ENCODE measurements around the gene ARHGEF12. TPM values are rescaled to one million over a fixed set of nuclear protein-coding genes. Genes with fewer than 3 reads are reported as not detected.
A peak's percentile ranks its signal among the peaks of the same experiment; 100 is the strongest.

ARHGEF12 gene
- total and polyA plus RNA-seq, 4 donors, result 19.0 to 243 (median 55.6) TPM

GRCh38 chr11:120350637-120351036 is 14.4 kb downstream of the ARHGEF12 start:
- H3K4me1 ChIP-seq (ENCODE audit: control insufficient read depth in 5 of 5, insufficient read depth in 5 of 5, low read length in 5 of 5), result peaks cover 14 to 55% (median 33%) of the 10 kb centered on the region in 5 donors
- H3K4me3 ChIP-seq, result no peak overlapping the region
- H3K9me3 ChIP-seq (ENCODE audit: control insufficient read depth in 4 of 4, insufficient read depth in 3 of 4, low read length in 3 of 4), result no peaks in the 10 kb centered on the region
- no peak overlapping the region for H3K27ac ChIP-seq (ENCODE audit: low read depth in 1 of 2, low read length in 1 of 2)
- no peak overlapping the region for H3K9ac ChIP-seq (ENCODE audit: insufficient read depth in 1 of 2, low read length in 2 of 2)
- no peaks in the 10 kb centered on the region for H3K36me3 ChIP-seq (ENCODE audit: control insufficient read depth in 4 of 4, insufficient read depth in 4 of 4, low read length in 4 of 4)
- DNase-seq (no peak), ATAC-seq (ENCODE audit: insufficient read depth, low FRiP score) (no peak)
- no peaks in the 10 kb centered on the region for H3K27me3 ChIP-seq (ENCODE audit: control insufficient read depth in 3 of 3, insufficient read depth in 3 of 3, low read length in 2 of 3)
- no peak for TF ChIP-seq CTCF (IDR thresholded peaks at IDR 0.05; ENCODE audit: control extremely low read depth, extremely low read depth)

- ATAC-seq (ENCODE audit: insufficient read depth, low FRiP score), result no peak
- Histone ChIP-seq H3K4me3 (no peak overlapping the region), H3K27me3 (ENCODE audit: control insufficient read depth in 3 of 3, insufficient read depth in 3 of 3, low read length in 2 of 3) (no peaks in the 10 kb centered on the region), H3K27ac (ENCODE audit: low read depth in 1 of 2, low read length in 1 of 2) (no peak overlapping the region), H3K4me1 (ENCODE audit: control insufficient read depth in 5 of 5, insufficient read depth in 5 of 5, low read length in 5 of 5) (peaks cover 12 to 41% (median 27%) of the 10 kb centered on the region in 5 donors), H3K36me3 (ENCODE audit: control insufficient read depth in 4 of 4, insufficient read depth in 4 of 4, low read length in 4 of 4) (no peaks in the 10 kb centered on the region), H3K9me3 (ENCODE audit: control insufficient read depth in 4 of 4, insufficient read depth in 3 of 4, low read length in 3 of 4) (no peaks in the 10 kb centered on the region), H3K9ac (ENCODE audit: insufficient read depth in 1 of 2, low read length in 2 of 2) (no peak overlapping the region)
- 65 to 78% methylated on average over 6 of the region's 6 CpGs for WGBS, 2 donors
- DNase-seq, result no peak
- TF ChIP-seq CTCF (IDR thresholded peaks at IDR 0.05; ENCODE audit: control extremely low read depth, extremely low read depth), result no peak
Measured at GRCh38 chr11:120352405-120352804, 16.2 kb downstream of the ARHGEF12 start.

DNA sequence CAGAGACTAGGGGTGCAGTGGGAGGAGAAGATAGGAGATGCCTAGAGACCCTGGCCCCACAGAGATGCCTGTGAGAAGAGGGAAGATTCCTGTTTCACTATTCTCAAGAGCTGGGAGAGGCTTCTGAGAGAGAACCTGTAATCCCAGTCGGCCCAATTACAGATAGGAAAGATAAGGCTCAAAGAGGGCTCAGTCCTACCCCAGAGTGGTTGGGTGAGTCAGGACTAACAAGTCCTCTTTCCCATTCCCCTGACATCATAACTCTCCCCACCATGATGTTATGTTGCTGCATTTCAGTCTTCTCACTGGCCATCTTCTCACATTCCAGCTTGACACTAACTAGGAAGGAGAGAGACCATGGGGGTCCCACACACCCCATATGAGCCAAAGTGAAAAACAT is 17.9 kb downstream of the ARHGEF12 start:
- no peaks in the 10 kb centered on the region for H3K36me3 ChIP-seq (ENCODE audit: control insufficient read depth in 4 of 4, insufficient read depth in 4 of 4, low read length in 4 of 4)
- H3K4me3 ChIP-seq, result no peak overlapping the region
- no peak for TF ChIP-seq CTCF (IDR thresholded peaks at IDR 0.05; ENCODE audit: control extremely low read depth, extremely low read depth)
- WGBS, 2 donors, result 57 to 73% methylated on average over 1 of the region's 1 CpG
- ATAC-seq (ENCODE audit: insufficient read depth, low FRiP score) (no peak), DNase-seq (no peak)
- H3K4me1 ChIP-seq (ENCODE audit: control insufficient read depth in 5 of 5, insufficient read depth in 5 of 5, low read length in 5 of 5), result peaks cover 9 to 38% (median 20%) of the 10 kb centered on the region in 5 donors
- H3K9me3 ChIP-seq (ENCODE audit: control insufficient read depth in 4 of 4, insufficient read depth in 3 of 4, low read length in 3 of 4), result no peaks in the 10 kb centered on the region
- peaks cover 0 to 2% (median 0%) of the 10 kb centered on the region in 3 donors for H3K27me3 ChIP-seq (ENCODE audit: control insufficient read depth in 3 of 3, insufficient read depth in 3 of 3, low read length in 2 of 3)
- H3K27ac ChIP-seq (ENCODE audit: low read depth in 1 of 2, low read length in 1 of 2), result peak overlapping the region in 1 of 2 donors; percentile 35
- no peak overlapping the region for H3K9ac ChIP-seq (ENCODE audit: insufficient read depth in 1 of 2, low read length in 2 of 2)

GRCh38 chr11:120354779-120355178 is 18.6 kb downstream of the ARHGEF12 start:
- Histone ChIP-seq H3K4me1 (ENCODE audit: control insufficient read depth in 5 of 5, insufficient read depth in 5 of 5, low read length in 5 of 5) (peaks cover 3 to 36% (median 20%) of the 10 kb centered on the region in 5 donors), H3K36me3 (ENCODE audit: control insufficient read depth in 4 of 4, insufficient read depth in 4 of 4, low read length in 4 of 4) (no peaks in the 10 kb centered on the region), H3K27ac (ENCODE audit: low read depth in 1 of 2, low read length in 1 of 2) (no peak overlapping the region), H3K9me3 (ENCODE audit: control insufficient read depth in 4 of 4, insufficient read depth in 3 of 4, low read length in 3 of 4) (no peaks in the 10 kb centered on the region), H3K4me3 (no peak overlapping the region), H3K9ac (ENCODE audit: insufficient read depth in 1 of 2, low read length in 2 of 2) (peak overlapping the region in 1 of 2 donors; percentile 58), H3K27me3 (ENCODE audit: control insufficient read depth in 3 of 3, insufficient read depth in 3 of 3, low read length in 2 of 3) (peaks cover 0 to 2% (median 0%) of the 10 kb centered on the region in 3 donors)
- no peak for ATAC-seq (ENCODE audit: insufficient read depth, low FRiP score)
- WGBS, 2 donors, result 68 to 76% methylated on average over 6 of the region's 6 CpGs
- TF ChIP-seq CTCF (IDR thresholded peaks at IDR 0.05; ENCODE audit: control extremely low read depth, extremely low read depth), result no peak
- DNase-seq, result peak; percentile 52 to 82 (median 82)

Data from lung (tissue), 12 donors.